Progenitor cell of endocrine pancreas (in vitro differentiated cells): ENCODE data around the gene ACAT2. TPM values are rescaled to one million over a fixed set of nuclear protein-coding genes. Genes with fewer than 3 reads are reported as not detected.

Source experiments
- DNase-seq: peaks from one replicate; pipeline ENCODE4 v3.0.0; 2021; ENCODE audit warnings: low spot score; ENCODE audit not compliant: unreplicated experiment
- H3K27ac Mint-ChIP-seq: 2 replicates; pipeline ENCODE4 v1.8.0; 2021; ENCODE audit warnings: mild to moderate bottlenecking, moderate library complexity, mixed read lengths
- H3K27me3 Mint-ChIP-seq: 2 replicates; pipeline ENCODE4 v1.8.0; 2021; ENCODE audit warnings: mixed read lengths
- H3K36me3 Mint-ChIP-seq: 2 replicates; pipeline ENCODE4 v1.8.0; 2022; ENCODE audit warnings: mixed read lengths; ENCODE audit not compliant: insufficient read depth
- H3K4me1 Mint-ChIP-seq: 2 replicates; pipeline ENCODE4 v1.8.0; 2021; ENCODE audit warnings: low read depth, mixed read lengths
- H3K4me3 Mint-ChIP-seq: 2 replicates; pipeline ENCODE4 v1.8.0; 2021; ENCODE audit warnings: low read depth, mild to moderate bottlenecking, moderate library complexity, mixed read lengths
- H3K9me3 Mint-ChIP-seq: 2 replicates; pipeline ENCODE4 v1.8.0; 2021; ENCODE audit warnings: low read depth, mixed read lengths
- CTCF ChIP-seq: fragments of 200-600 bp; sonication (generic); IDR thresholded peaks from one replicate; pipeline ENCODE4 v1.5.0; 2021; ENCODE audit warnings: antibody characterized with exemption, mild to moderate bottlenecking; ENCODE audit not compliant: unreplicated experiment
- total RNA-seq: library from RNA; stranded (reverse); gene quantifications from 2 replicates; pipeline ENCODE4 v1.2.1, GENCODE V29; 2021

The ACAT2 gene
- total RNA-seq, 1 donor from 2014 or later: 85.1 TPM

DNA sequence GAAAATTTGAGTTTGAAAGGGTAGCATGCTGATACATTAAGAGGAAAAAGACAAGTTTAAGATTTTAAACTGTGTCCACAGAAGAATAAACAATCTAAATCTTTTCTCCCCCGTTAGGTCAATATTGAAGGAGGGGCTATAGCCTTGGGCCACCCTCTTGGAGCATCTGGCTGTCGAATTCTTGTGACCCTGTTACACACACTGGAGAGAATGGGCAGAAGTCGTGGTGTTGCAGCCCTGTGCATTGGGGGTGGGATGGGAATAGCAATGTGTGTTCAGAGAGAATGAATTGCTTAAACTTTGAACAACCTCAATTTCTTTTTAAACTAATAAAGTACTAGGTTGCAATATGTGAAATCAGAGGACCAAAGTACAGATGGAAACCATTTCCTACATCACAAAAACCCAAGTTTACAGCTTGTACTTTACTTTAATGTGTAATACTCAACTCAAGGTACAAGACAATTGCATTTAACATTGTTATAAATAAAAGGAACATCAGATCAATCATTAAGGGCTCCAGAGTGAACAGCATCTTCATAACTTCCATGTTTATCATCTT is 16.8 kb downstream of the ACAT2 start:
- no peaks in the 10 kb centered on the region for H3K9me3 Mint-ChIP-seq
- TF ChIP-seq CTCF: no peak

GRCh38 chr6:159788276-159788675 is 26.4 kb downstream of the ACAT2 start:
- peak overlapping the region; percentile 94 for H3K27ac Mint-ChIP-seq
- no peak for DNase-seq

More for the DNA sequence above, 16.8 kb downstream of the ACAT2 start:
- Mint-ChIP-seq H3K27me3 (no peaks in the 10 kb centered on the region), H3K36me3 (peaks cover 34% of the 10 kb centered on the region), H3K27ac (peak overlapping the region; percentile 53), H3K4me3 (no peak overlapping the region), H3K4me1 (peaks cover 3% of the 10 kb centered on the region)
- DNase-seq: no peak

GRCh38 chr6:159788753-159789376 is 27.0 kb downstream of the ACAT2 start:
- H3K4me1 Mint-ChIP-seq: peaks cover 29% of the 10 kb centered on the region
- peaks cover 22% of the 10 kb centered on the region for H3K36me3 Mint-ChIP-seq
- DNase-seq: no peak
- H3K4me3 Mint-ChIP-seq: peak overlapping the region; percentile 99
- no peaks in the 10 kb centered on the region for H3K27me3 Mint-ChIP-seq
- peak overlapping the region; percentile 94 for H3K27ac Mint-ChIP-seq
- TF ChIP-seq CTCF: no peak
- no peaks in the 10 kb centered on the region for H3K9me3 Mint-ChIP-seq

More at GRCh38 chr6:159788276-159788675, 26.4 kb downstream of the ACAT2 start:
- H3K27me3 Mint-ChIP-seq: no peaks in the 10 kb centered on the region
- H3K36me3 Mint-ChIP-seq: peaks cover 25% of the 10 kb centered on the region
- H3K4me3 Mint-ChIP-seq: peak overlapping the region; percentile 99
- H3K9me3 Mint-ChIP-seq: no peaks in the 10 kb centered on the region
- TF ChIP-seq CTCF: no peak
- H3K4me1 Mint-ChIP-seq: peaks cover 29% of the 10 kb centered on the region

GRCh38 chr6:159789377-159790148 is 27.7 kb downstream of the ACAT2 start, which contains the start of gene TCP1:
Gene TCP1, minus strand, starts transcription at chr6:159789602. Its CDS starts 134 bp downstream, at chr6:159789468.
- Mint-ChIP-seq H3K4me1 (peaks cover 31% of the 10 kb centered on the region), H3K36me3 (peaks cover 24% of the 10 kb centered on the region), H3K9me3 (no peaks in the 10 kb centered on the region), H3K27ac (peak within 1 kb of the TSS; percentile 99), H3K27me3 (no peaks in the 10 kb centered on the region), H3K4me3 (peak within 1 kb of the TSS; percentile 99)
- no peak for TF ChIP-seq CTCF
- peak; percentile 93 for DNase-seq
